CD4-positive, alpha-beta T cell (primary cell): ENCODE data around the gene SYNE1. TPM values are rescaled to one million over a fixed set of nuclear protein-coding genes. Genes with fewer than 3 reads are reported as not detected.

Experiments
- ATAC-seq: fragments of 200-7000 bp; cut with Tn5 transposase; one replicate; pipeline ENCODE4 v1.10.0; 2022; ENCODE audit warnings: mild to moderate bottlenecking; ENCODE audit not compliant: poor library complexity
- CTCF ChIA-PET: fragments of 350-600 bp; sonication (Branson Sonifier 250); formaldehyde crosslinking; loops from one replicate; lab custom pipeline; 2021; ENCODE audit warnings: antibody characterized with exemption, inconsistent platforms; lab: Charles Lee
- POLR2A ChIA-PET: fragments of 350-600 bp; sonication (Branson Sonifier 250); formaldehyde crosslinking; loops from one replicate; lab custom pipeline; 2021; ENCODE audit warnings: antibody characterized with exemption, inconsistent platforms; lab: Charles Lee
- DNase-seq, 14 experiments: peaks; one replicate each; pipeline ENCODE4 v3.0.0-alpha.2; 2013 to 2020; ENCODE audit warnings: mixed read lengths in 2 of 14
- H3K27ac ChIP-seq, 2 donors: one replicate each; pipeline versions ENCODE4 v1.5.1 to v1.7.0; 2013; ENCODE audit warnings: low read length in 2 of 2, low read depth in 1 of 2, mild to moderate bottlenecking in 1 of 2
- H3K27me3 ChIP-seq, 2 experiments: 1 replicate in 1 of 2; 2 replicates in 1 of 2; pipeline versions ENCODE4 v1.6.1 to v1.7.0; 2013; ENCODE audit warnings: low read length in 2 of 2, control low read depth in 1 of 2, mild to moderate bottlenecking in 1 of 2, moderate library complexity in 1 of 2; ENCODE audit not compliant: insufficient read depth in 2 of 2, control insufficient read depth in 1 of 2
- H3K36me3 ChIP-seq: one replicate; pipeline ENCODE4 v1.6.1; 2013; ENCODE audit warnings: low read length, control low read depth; ENCODE audit not compliant: insufficient read depth
- H3K4me1 ChIP-seq: one replicate; pipeline ENCODE4 v1.6.1; 2013; ENCODE audit warnings: low read length, control low read depth; ENCODE audit not compliant: insufficient read depth
- H3K4me3 ChIP-seq: one replicate; pipeline ENCODE4 v1.5.1; 2013; ENCODE audit warnings: mild to moderate bottlenecking, low read length, moderate library complexity
- H3K9me3 ChIP-seq, 2 experiments: 1 replicate in 1 of 2; 2 replicates in 1 of 2; pipeline versions ENCODE4 v1.6.1 to v1.7.0; 2013; ENCODE audit warnings: low read length in 2 of 2, mild to moderate bottlenecking in 2 of 2, control low read depth in 1 of 2, moderate library complexity in 1 of 2; ENCODE audit not compliant: control insufficient read depth in 1 of 2, insufficient read depth in 1 of 2
- H3K27ac Mint-ChIP-seq: one replicate; pipeline ENCODE4 v1.8.0; 2020; ENCODE audit warnings: mixed read lengths
- H3K27me3 Mint-ChIP-seq: one replicate; pipeline ENCODE4 v1.8.0; 2021; ENCODE audit warnings: mixed read lengths
- H3K36me3 Mint-ChIP-seq: one replicate; pipeline ENCODE4 v1.8.0; 2021; ENCODE audit warnings: low read depth, mixed read lengths
- H3K4me1 Mint-ChIP-seq: one replicate; pipeline ENCODE4 v1.8.0; 2021; ENCODE audit warnings: low read depth, mixed read lengths
- H3K4me3 Mint-ChIP-seq: one replicate; pipeline ENCODE4 v1.8.0; 2020; ENCODE audit warnings: mild to moderate bottlenecking, mixed read lengths
- H3K9me3 Mint-ChIP-seq: one replicate; pipeline ENCODE4 v1.8.0; 2020; ENCODE audit warnings: mixed read lengths
- CTCF ChIP-seq: fragments of 200-600 bp; IDR thresholded peaks from one replicate; pipeline ENCODE4 v1.8.0; 2022; ENCODE audit warnings: antibody characterized with exemption, mild to moderate bottlenecking
- intact Hi-C, 2 experiments: fragments of 100-400 bp; cut with DNase I in 1 of 2; cut with micrococcal nuclease in 1 of 2; formaldehyde crosslinking; loops; one replicate each; pipeline versions ENCODE4 v1.15.1 to v1.9.0; 2023 to 2025; cut with DNase I, micrococcal nuclease
- total RNA-seq, 174 experiments: library from RNA in 2 of 174; stranded (reverse) in 2 of 174; gene quantifications; one replicate each; pipeline ENCODE4 v1.2.3 and lab custom pipeline; 2021 to 2026

Gene SYNE1
- total RNA-seq, 2 experiments from 2014 or later, result 94.9 to 108 TPM

- H3K9me3 Mint-ChIP-seq, result no peaks in the 10 kb centered on the region
- no peak for DNase-seq
- no peaks in the 10 kb centered on the region for H3K27me3 Mint-ChIP-seq
- no peaks in the 10 kb centered on the region for H3K9me3 ChIP-seq
- no peak for ATAC-seq
- H3K4me1 ChIP-seq, result peaks cover 13% of the 10 kb centered on the region
- no peak overlapping the region for H3K4me3 Mint-ChIP-seq
- H3K27ac ChIP-seq, result no peak overlapping the region
- ChIA-PET CTCF (no interaction called here), POLR2A (interaction anchor here (2.1 kb wide), 1 partner anchor 33 kb away, joined by 4 read pairs; no protein-coding TSS in a partner anchor)
- H3K36me3 ChIP-seq, result no peaks in the 10 kb centered on the region
- H3K27ac Mint-ChIP-seq, result no peak overlapping the region
- H3K4me1 Mint-ChIP-seq, result peaks cover 45% of the 10 kb centered on the region
- TF ChIP-seq CTCF, result no peak
- peaks cover 11% of the 10 kb centered on the region for H3K36me3 Mint-ChIP-seq
- no peak overlapping the region for H3K4me3 ChIP-seq
- intact Hi-C loops, result no loop called here
- no peaks in the 10 kb centered on the region for H3K27me3 ChIP-seq
Observed at GRCh38 chr6:152305672-152306071, 331.5 kb downstream of the SYNE1 start.

GRCh38 chr6:152301765-152302568 is 335.2 kb downstream of the SYNE1 start:
- Mint-ChIP-seq H3K9me3 (no peaks in the 10 kb centered on the region), H3K4me1 (peaks cover 40% of the 10 kb centered on the region), H3K4me3 (peak overlapping the region; percentile 99), H3K36me3 (peaks cover 19% of the 10 kb centered on the region), H3K27me3 (no peaks in the 10 kb centered on the region), H3K27ac (peak overlapping the region; percentile 96)
- Histone ChIP-seq H3K36me3 (peaks cover 3% of the 10 kb centered on the region), H3K9me3 (no peaks in the 10 kb centered on the region), H3K4me3 (peak overlapping the region; percentile 76), H3K27ac (peak overlapping the region; percentile 79 to 82), H3K27me3 (no peaks in the 10 kb centered on the region), H3K4me1 (peaks cover 8% of the 10 kb centered on the region)
- CTCF ChIA-PET, result interaction anchor here (0.7 to 3.2 kb wide), 18 partner anchors 9 to 896 kb away, joined by 3 to 31 read pairs (median 4); no protein-coding TSS in a partner anchor
- TF ChIP-seq CTCF, result peak; percentile 79
- peak; percentile 96 for ATAC-seq
- POLR2A ChIA-PET, result interaction anchor here (0.7 to 2.8 kb wide), 21 partner anchors 8 to 912 kb away, joined by 3 to 40 read pairs (median 4); partner anchors contain the start of gene RMND1
- peak; percentile 75 to 94 (median 84) for DNase-seq
- intact Hi-C loops, result loop anchor here (1.0 to 5.0 kb wide), 4 partner anchors 36 to 680 kb away; partner anchors contain the start of gene FBXO5 (in 1 of the 2)

- Histone ChIP-seq H3K36me3 (peaks cover 7% of the 10 kb centered on the region), H3K27me3 (no peaks in the 10 kb centered on the region), H3K4me3 (peak overlapping the region; percentile 76), H3K9me3 (no peaks in the 10 kb centered on the region), H3K4me1 (peaks cover 8% of the 10 kb centered on the region), H3K27ac (peak overlapping the region; percentile 79 to 82)
- Mint-ChIP-seq H3K27me3 (no peaks in the 10 kb centered on the region), H3K4me3 (peak overlapping the region; percentile 99), H3K4me1 (peaks cover 48% of the 10 kb centered on the region), H3K27ac (peak overlapping the region; percentile 96), H3K36me3 (peaks cover 24% of the 10 kb centered on the region), H3K9me3 (no peaks in the 10 kb centered on the region)
- POLR2A ChIA-PET, result interaction anchor here (0.7 to 2.8 kb wide), 18 partner anchors 8 to 911 kb away, joined by 3 to 40 read pairs (median 5); partner anchors contain the start of gene RMND1
- intact Hi-C loops, result loop anchor here in 1 of 2 experiments (2.0 to 5.0 kb wide), 2 partner anchors 38 to 681 kb away; partner anchors contain the start of gene FBXO5
- DNase-seq, result no peak
- ATAC-seq, result peak; percentile 47
- CTCF ChIA-PET, result interaction anchor here (0.7 to 3.2 kb wide), 17 partner anchors 9 to 895 kb away, joined by 3 to 31 read pairs (median 3); no protein-coding TSS in a partner anchor
- TF ChIP-seq CTCF, result no peak
Observed at GRCh38 chr6:152301021-152301764, 336.0 kb downstream of the SYNE1 start.
